ENCODE data around the gene FOXN3.

GRCh38 chr14:89265234-89265633 lies 151.8 kb downstream of the FOXN3 start:
- TF ChIP-seq CTCF (IDR thresholded peaks at IDR 0.05 in 4 of 5, conservative IDR thresholded peaks at IDR 0.05 in 1 of 5) (no peak), POLR2A (IDR thresholded peaks at IDR 0.05) (no peak)

Measured in gastrocnemius medialis (tissue), 4 donors.